Pancreas (tissue), 10 donors: Measurements from ENCODE around the gene DOCK4. TPM values are rescaled to one million over a fixed set of nuclear protein-coding genes. Genes with fewer than 3 reads are reported as not detected.
"Not testable (repeated sequence)": the region's sequence is repeated elsewhere in the genome, so short reads cannot be mapped to it uniquely, and the experiment has no call there.

Source experiments
- ATAC-seq, 4 donors: fragments of 200-7000 bp; cut with Tn5 transposase; one replicate each; pipeline versions ENCODE4 v1.8.0 to v1.9.1; 2020; ENCODE audit warnings: mild to moderate bottlenecking in 4 of 4, moderate library complexity in 4 of 4
- DNase-seq, 6 donors: peaks; one replicate each; pipeline ENCODE4 v3.0.0-alpha.2; 2020
- FAIRE-seq: peaks from 2 replicates; lab custom pipeline; 2012; peaks lifted over from hg19 to GRCh38; lab: Jason Lieb, UNC
- H3K27ac ChIP-seq, 4 donors: fragments of 200-600 bp; sonication (generic); 1 replicate in 3 of 4; 2 replicates in 1 of 4; pipeline versions ENCODE4 v1.5.0 to v1.8.0; 2020
- H3K27me3 ChIP-seq, 4 donors: fragments of 200-600 bp; one replicate each; pipeline ENCODE4 v1.8.0; 2021
- H3K36me3 ChIP-seq, 3 donors: fragments of 200-600 bp; sonication (generic) in 1 of 3; one replicate each; pipeline versions ENCODE4 v1.5.0 to v1.8.0; 2020 to 2021
- H3K4me1 ChIP-seq, 3 donors: fragments of 200-600 bp; one replicate each; pipeline ENCODE4 v1.8.0; 2021
- H3K4me3 ChIP-seq, 4 donors: fragments of 200-600 bp; sonication (generic) in 2 of 4; one replicate each; pipeline versions ENCODE4 v1.5.0 to v1.8.0; 2020 to 2021
- H3K9me3 ChIP-seq, 4 donors: fragments of 200-600 bp; one replicate each; pipeline ENCODE4 v1.8.0; 2021
- WGBS, 2 donors: extraction: QIAGEN DNeasy Blood & Tissue Kit; methylation state at CpG; one replicate each; pipeline ENCODE4 v1.1.7; 2013; 5-methylcytosine and 5-hydroxymethylcytosine counted together
- intact Hi-C, 3 donors: fragments of 100-400 bp; cut with DNase I; formaldehyde crosslinking; loops; one replicate each; pipeline versions ENCODE4 v1.11.1 to v1.14.2; 2022
- polyA plus RNA-seq, 2 donors: library from polyadenylated mRNA; stranded (reverse); fragments of 200-250 nt; gene quantifications; one replicate each; pipeline ENCODE4 v1.2.3, GENCODE V29; 2013
- total RNA-seq, 6 donors: library from RNA; stranded (reverse); fragmentation: NEBNext Ultra II Directional in 4 of 6; extraction: Animal tissue kit (Norgen Biotek cat#: 25700) in 4 of 6; gene quantifications; one replicate each; pipeline versions ENCODE4 v1.2.1 to v1.2.4, GENCODE V29; 2021 to 2023
- TF ChIP-seq, protein P1 (sequence below), 4 donors: fragments of 200-600 bp; sonication (generic) in 3 of 4; IDR thresholded peaks; one replicate each; pipeline versions ENCODE4 v1.5.0 to v1.8.0; 2021; ENCODE audit warnings: antibody characterized with exemption in 4 of 4
- donor health status: healthy with polysubstance abuse.
- donor health status: DM: no; HTN: no; CAD: no; lungs with moderate emphysema.
- donor health status: DM: no; HTN: no; CAD: no.
- donor health status: control.
- donor health status: control.
- donor health status: Bipolar disorder and iron deficiency.
- donor health status: DM: yes; HTN: yes; CAD: no.
- donor health status: DM: no; HTN: no; CAD: no.
- donor health status: DM: no; HTN: no; CAD: no.
- donor health status: DM: yes; HTN: yes; CAD: no.

Gene DOCK4
- total and polyA plus RNA-seq, 8 donors: 5.4 to 15.5 (median 6.1) TPM

DNA sequence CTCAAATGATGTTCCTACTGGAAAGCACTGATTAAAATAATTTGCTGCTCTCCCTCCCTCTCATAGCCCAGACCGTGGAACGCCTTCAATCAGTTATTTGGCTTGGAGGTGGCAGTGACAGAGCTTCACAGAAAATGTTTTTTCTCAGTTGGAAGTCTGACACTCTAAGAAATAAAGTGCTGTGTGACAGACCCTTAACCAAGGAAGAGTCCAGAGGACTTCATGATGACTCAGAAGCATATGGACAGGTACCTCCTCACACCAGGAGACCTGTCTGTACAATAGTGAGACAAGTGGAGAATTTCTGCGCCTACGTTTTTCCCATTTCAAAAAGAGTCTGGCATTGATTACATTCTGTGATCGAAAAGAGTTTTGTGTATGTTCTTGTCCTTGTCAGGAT is 295.5 kb downstream of the DOCK4 start:
- H3K4me3 ChIP-seq: no peak overlapping the region
- H3K9me3 ChIP-seq: no peaks in the 10 kb centered on the region
- no peak for DNase-seq
- H3K36me3 ChIP-seq: no peaks in the 10 kb centered on the region
- TF ChIP-seq, protein P1, sequence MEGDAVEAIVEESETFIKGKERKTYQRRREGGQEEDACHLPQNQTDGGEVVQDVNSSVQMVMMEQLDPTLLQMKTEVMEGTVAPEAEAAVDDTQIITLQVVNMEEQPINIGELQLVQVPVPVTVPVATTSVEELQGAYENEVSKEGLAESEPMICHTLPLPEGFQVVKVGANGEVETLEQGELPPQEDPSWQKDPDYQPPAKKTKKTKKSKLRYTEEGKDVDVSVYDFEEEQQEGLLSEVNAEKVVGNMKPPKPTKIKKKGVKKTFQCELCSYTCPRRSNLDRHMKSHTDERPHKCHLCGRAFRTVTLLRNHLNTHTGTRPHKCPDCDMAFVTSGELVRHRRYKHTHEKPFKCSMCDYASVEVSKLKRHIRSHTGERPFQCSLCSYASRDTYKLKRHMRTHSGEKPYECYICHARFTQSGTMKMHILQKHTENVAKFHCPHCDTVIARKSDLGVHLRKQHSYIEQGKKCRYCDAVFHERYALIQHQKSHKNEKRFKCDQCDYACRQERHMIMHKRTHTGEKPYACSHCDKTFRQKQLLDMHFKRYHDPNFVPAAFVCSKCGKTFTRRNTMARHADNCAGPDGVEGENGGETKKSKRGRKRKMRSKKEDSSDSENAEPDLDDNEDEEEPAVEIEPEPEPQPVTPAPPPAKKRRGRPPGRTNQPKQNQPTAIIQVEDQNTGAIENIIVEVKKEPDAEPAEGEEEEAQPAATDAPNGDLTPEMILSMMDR (IDR thresholded peaks at IDR 0.05): no peak
- WGBS, 2 donors: 89% methylated on average over 5 of the region's 5 CpGs
- no peak for ATAC-seq
- intact Hi-C loops: no loop called here
- no peaks in the 10 kb centered on the region for H3K27me3 ChIP-seq
- no peak overlapping the region for H3K27ac ChIP-seq
- no peaks in the 10 kb centered on the region for H3K4me1 ChIP-seq
- no peak for FAIRE-seq

DNA sequence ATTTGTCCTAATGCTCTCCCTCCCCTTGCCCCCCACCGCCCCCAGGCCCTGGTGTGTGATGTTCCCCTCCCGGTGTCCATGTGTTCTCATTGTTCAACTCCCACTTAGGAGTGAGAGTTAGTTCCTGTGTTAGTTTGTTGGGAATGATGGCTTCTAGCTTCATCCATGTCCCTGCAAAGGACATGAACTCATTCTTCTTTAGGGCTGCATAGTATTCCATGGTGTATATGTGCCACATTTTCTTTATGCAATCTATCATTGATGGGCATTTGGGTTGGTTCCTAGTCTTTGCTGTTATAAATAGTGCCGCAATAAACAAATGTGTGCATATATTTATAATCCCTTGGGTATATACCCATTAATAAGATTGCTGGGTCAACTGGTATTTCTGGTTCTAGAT is 297.5 kb downstream of the DOCK4 start:
- H3K36me3 ChIP-seq, FAIRE-seq, H3K27me3 ChIP-seq, H3K9me3 ChIP-seq, H3K4me3 ChIP-seq, H3K4me1 ChIP-seq, ATAC-seq, H3K27ac ChIP-seq, DNase-seq, intact Hi-C loops: not testable (repeated sequence)
- 95 to 98% methylated on average over 3 of the region's 3 CpGs for WGBS, 2 donors

DNA sequence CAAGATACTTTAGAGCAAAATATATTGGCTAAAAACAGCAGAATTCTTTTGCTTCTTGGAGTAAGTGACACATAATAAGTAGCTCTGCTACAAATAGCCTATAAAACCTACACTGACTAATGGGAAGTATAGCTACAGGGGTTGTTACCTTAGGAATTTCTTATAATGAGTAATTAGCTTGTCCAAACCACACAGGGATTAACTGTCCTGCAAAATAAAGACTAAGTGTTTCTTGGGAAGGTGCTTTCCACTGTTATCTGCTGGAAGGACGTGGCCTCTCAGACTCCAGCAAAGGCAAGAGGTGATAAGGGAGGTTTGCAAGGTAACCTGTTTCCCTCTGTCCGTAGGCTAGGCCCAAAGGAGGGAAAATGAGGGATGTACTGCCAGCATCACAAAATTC is 302.4 kb downstream of the DOCK4 start:
- DNase-seq (no peak), ATAC-seq (no peak), FAIRE-seq (no peak)
- Histone ChIP-seq H3K9me3 (no peaks in the 10 kb centered on the region), H3K27ac (no peak overlapping the region), H3K36me3 (no peaks in the 10 kb centered on the region), H3K4me3 (no peak overlapping the region), H3K4me1 (no peaks in the 10 kb centered on the region), H3K27me3 (no peaks in the 10 kb centered on the region)
- 37 to 52% methylated on average over 2 of the region's 2 CpGs for WGBS, 2 donors
- TF ChIP-seq, protein P1 (IDR thresholded peaks at IDR 0.05): no peak
- intact Hi-C loops: no loop called here

DNA sequence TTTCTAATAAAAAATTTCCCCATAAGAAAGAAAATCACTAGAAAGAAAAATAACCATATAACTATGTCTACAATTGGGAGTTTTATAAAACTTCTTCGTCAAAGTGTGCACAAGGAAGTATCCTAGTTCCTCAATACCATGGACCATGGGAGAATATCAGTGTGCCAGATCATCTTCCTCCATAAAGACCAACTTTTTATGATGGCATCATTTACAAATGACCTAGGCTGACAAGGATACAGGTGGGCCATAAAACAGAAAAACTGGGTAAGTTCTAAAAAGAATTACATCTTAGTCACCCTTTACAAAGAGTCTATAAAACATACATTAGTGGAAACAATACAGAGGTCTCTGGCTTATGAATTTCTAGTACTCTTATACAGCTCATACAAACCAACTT is 303.2 kb downstream of the DOCK4 start:
- H3K4me3 ChIP-seq: no peak overlapping the region
- DNase-seq (no peak), FAIRE-seq (no peak), ATAC-seq (no peak)
- WGBS, 2 donors: 94 to 100% methylated on average over 1 of the region's 1 CpG
- H3K4me1 ChIP-seq: no peaks in the 10 kb centered on the region
- TF ChIP-seq, protein P1 (IDR thresholded peaks at IDR 0.05): no peak
- intact Hi-C loops: no loop called here
- no peak overlapping the region for H3K27ac ChIP-seq
- no peaks in the 10 kb centered on the region for H3K36me3 ChIP-seq
- H3K9me3 ChIP-seq: no peaks in the 10 kb centered on the region
- no peaks in the 10 kb centered on the region for H3K27me3 ChIP-seq

DNA sequence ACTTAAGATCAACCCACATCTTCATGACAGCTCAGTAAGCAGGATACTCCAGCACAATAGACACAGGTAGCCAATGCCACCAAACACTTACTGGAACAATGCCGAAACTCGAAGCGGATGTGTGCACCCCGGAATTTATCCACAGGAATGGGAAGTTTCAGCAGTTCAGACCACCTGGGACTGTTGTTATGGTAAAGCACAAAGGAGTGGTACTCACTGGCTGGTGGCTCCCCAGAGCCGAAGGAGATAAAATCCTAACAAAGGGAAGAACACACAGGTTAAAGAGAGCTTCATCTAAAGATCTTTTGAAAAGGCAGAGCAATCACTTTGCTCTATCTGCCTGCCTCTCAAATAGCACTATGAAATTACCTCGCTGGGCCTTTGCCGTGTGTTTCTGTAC is 305.9 kb downstream of the DOCK4 start:
- no peaks in the 10 kb centered on the region for H3K4me1 ChIP-seq
- H3K4me3 ChIP-seq: no peak overlapping the region
- FAIRE-seq (no peak), DNase-seq (no peak), ATAC-seq (no peak)
- H3K27ac ChIP-seq: no peak overlapping the region
- no peaks in the 10 kb centered on the region for H3K36me3 ChIP-seq
- intact Hi-C loops: no loop called here
- H3K9me3 ChIP-seq: no peaks in the 10 kb centered on the region
- TF ChIP-seq, protein P1 (IDR thresholded peaks at IDR 0.05): no peak
- H3K27me3 ChIP-seq: no peaks in the 10 kb centered on the region
- 94 to 96% methylated on average over 7 of the region's 7 CpGs for WGBS, 2 donors
